ENCODE data around the gene ZNF778. TPM values are rescaled to one million over a fixed set of nuclear protein-coding genes. Genes with fewer than 3 reads are reported as not detected.

Gene ZNF778
- total RNA-seq, 1 experiment from 2014 or later = 31.2 TPM

DNA sequence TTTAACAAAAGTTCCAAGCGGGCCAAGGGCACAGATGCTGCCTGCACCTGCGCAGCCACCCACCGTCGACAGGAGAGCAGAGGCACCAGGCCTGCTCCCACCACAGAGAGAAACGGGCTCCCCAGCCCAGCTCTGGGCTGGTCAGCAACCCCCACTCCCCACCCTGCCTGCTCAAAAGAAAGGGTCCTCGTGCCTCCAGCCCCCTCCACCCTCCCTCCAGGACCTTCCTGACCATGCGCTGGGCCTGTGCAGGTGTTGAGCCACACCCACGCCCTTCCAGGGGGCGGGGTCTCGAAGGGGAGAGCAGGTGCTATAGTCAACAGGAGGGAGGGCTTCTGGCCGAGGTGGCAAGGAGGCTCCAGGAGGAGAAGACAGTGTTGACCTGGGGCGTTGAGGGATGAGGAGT is 25.3 kb downstream of the ZNF778 start:
- peaks cover 2% of the 10 kb centered on the region; the same call in 1 of the 2 replicates for H3K4me1 Mint-ChIP-seq
- ATAC-seq = no peak
- peaks cover 5% of the 10 kb centered on the region for H3K36me3 Mint-ChIP-seq
- ChIA-PET POLR2A (no interaction called here), CTCF (interaction anchor here (1.0 kb wide), 1 partner anchor 51 kb away, joined by 3 read pairs; no protein-coding TSS in a partner anchor)
- H3K4me3 Mint-ChIP-seq = peak overlapping the region; percentile 27; the same call in 1 of the 2 replicates
- peak; percentile 50 for DNase-seq (ENCODE audit: low spot score)
- peaks cover 14% of the 10 kb centered on the region for H3K27me3 Mint-ChIP-seq (ENCODE audit: low read depth)
- TF ChIP-seq, protein P1, sequence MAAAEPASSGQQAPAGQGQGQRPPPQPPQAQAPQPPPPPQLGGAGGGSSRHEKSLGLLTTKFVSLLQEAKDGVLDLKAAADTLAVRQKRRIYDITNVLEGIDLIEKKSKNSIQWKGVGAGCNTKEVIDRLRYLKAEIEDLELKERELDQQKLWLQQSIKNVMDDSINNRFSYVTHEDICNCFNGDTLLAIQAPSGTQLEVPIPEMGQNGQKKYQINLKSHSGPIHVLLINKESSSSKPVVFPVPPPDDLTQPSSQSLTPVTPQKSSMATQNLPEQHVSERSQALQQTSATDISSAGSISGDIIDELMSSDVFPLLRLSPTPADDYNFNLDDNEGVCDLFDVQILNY (CRISPR knock-in tag; IDR thresholded peaks at IDR 0.05) = no peak
- TF ChIP-seq ZNF232 (CRISPR knock-in tag; IDR thresholded peaks at IDR 0.05) = no peak
- no peak for TF ChIP-seq TP53 (CRISPR knock-in tag; IDR thresholded peaks at IDR 0.05)
- TF ChIP-seq, protein P2, sequence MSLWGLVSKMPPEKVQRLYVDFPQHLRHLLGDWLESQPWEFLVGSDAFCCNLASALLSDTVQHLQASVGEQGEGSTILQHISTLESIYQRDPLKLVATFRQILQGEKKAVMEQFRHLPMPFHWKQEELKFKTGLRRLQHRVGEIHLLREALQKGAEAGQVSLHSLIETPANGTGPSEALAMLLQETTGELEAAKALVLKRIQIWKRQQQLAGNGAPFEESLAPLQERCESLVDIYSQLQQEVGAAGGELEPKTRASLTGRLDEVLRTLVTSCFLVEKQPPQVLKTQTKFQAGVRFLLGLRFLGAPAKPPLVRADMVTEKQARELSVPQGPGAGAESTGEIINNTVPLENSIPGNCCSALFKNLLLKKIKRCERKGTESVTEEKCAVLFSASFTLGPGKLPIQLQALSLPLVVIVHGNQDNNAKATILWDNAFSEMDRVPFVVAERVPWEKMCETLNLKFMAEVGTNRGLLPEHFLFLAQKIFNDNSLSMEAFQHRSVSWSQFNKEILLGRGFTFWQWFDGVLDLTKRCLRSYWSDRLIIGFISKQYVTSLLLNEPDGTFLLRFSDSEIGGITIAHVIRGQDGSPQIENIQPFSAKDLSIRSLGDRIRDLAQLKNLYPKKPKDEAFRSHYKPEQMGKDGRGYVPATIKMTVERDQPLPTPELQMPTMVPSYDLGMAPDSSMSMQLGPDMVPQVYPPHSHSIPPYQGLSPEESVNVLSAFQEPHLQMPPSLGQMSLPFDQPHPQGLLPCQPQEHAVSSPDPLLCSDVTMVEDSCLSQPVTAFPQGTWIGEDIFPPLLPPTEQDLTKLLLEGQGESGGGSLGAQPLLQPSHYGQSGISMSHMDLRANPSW (CRISPR knock-in tag; conservative IDR thresholded peaks at IDR 0.05; ENCODE audit: low read depth) = no peak
- TF ChIP-seq FOXJ3 (CRISPR knock-in tag; IDR thresholded peaks at IDR 0.05; ENCODE audit: borderline replicate concordance) = no peak
- TF ChIP-seq, protein P3, sequence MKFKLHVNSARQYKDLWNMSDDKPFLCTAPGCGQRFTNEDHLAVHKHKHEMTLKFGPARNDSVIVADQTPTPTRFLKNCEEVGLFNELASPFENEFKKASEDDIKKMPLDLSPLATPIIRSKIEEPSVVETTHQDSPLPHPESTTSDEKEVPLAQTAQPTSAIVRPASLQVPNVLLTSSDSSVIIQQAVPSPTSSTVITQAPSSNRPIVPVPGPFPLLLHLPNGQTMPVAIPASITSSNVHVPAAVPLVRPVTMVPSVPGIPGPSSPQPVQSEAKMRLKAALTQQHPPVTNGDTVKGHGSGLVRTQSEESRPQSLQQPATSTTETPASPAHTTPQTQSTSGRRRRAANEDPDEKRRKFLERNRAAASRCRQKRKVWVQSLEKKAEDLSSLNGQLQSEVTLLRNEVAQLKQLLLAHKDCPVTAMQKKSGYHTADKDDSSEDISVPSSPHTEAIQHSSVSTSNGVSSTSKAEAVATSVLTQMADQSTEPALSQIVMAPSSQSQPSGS (CRISPR knock-in tag; IDR thresholded peaks at IDR 0.05; ENCODE audit: borderline replicate concordance, low read depth) = no peak
- no peak for TF ChIP-seq NR3C1 (CRISPR knock-in tag; conservative IDR thresholded peaks at IDR 0.05; ENCODE audit: low read depth)
- no peak for TF ChIP-seq KAT7 (CRISPR knock-in tag; IDR thresholded peaks at IDR 0.05; ENCODE audit: borderline replicate concordance)
- no peak for TF ChIP-seq ZNF263 (CRISPR knock-in tag; IDR thresholded peaks at IDR 0.05; ENCODE audit: low read depth)
- TF ChIP-seq ZNF671 (CRISPR knock-in tag; IDR thresholded peaks at IDR 0.05) = no peak
- TF ChIP-seq EMX1 (CRISPR knock-in tag; IDR thresholded peaks at IDR 0.05) = no peak
- no peak for TF ChIP-seq PRRX2 (CRISPR knock-in tag; IDR thresholded peaks at IDR 0.05)
- TF ChIP-seq ZNF138 (CRISPR knock-in tag; conservative IDR thresholded peaks at IDR 0.05) = no peak
- no peak for TF ChIP-seq NR1H2 (CRISPR knock-in tag; IDR thresholded peaks at IDR 0.05)
- no peak for TF ChIP-seq ELF4 (CRISPR knock-in tag; IDR thresholded peaks at IDR 0.05; ENCODE audit: low read depth)
- no peak for TF ChIP-seq CREM (CRISPR knock-in tag; IDR thresholded peaks at IDR 0.05)
- TF ChIP-seq, protein P4, sequence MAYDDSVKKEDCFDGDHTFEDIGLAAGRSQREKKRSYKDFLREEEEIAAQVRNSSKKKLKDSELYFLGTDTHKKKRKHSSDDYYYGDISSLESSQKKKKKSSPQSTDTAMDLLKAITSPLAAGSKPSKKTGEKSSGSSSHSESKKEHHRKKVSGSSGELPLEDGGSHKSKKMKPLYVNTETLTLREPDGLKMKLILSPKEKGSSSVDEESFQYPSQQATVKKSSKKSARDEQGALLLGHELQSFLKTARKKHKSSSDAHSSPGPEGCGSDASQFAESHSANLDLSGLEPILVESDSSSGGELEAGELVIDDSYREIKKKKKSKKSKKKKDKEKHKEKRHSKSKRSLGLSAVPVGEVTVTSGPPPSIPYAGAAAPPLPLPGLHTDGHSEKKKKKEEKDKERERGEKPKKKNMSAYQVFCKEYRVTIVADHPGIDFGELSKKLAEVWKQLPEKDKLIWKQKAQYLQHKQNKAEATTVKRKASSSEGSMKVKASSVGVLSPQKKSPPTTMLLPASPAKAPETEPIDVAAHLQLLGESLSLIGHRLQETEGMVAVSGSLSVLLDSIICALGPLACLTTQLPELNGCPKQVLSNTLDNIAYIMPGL (CRISPR knock-in tag; IDR thresholded peaks at IDR 0.05) = no peak
- peaks cover 8% of the 10 kb centered on the region for H3K9me3 Mint-ChIP-seq
- H3K27ac Mint-ChIP-seq = no peak overlapping the region

DNA sequence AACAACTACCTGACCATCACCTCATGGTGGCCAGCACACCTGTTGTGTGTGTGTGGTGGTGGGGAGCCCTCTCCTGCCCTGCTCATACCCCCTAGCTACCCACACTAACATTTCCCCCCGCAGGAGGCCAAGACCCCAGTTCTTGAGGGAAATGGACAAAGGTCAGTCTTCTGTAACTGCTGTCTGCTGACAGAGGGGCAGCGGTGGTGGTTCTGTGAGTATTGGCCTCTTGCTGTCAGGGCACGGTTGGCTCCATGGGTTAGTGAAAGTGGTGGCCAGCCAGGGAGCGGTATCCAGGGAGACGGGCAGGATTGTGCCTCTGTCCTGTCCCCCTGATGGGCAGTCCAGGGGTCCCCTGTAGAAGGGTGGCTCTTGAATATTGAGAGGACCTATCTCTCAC is 26.2 kb downstream of the ZNF778 start:
- no peak overlapping the region for H3K27ac Mint-ChIP-seq
- H3K4me1 Mint-ChIP-seq = peaks cover 2% of the 10 kb centered on the region; the same call in 1 of the 2 replicates
- H3K9me3 Mint-ChIP-seq = peaks cover 8% of the 10 kb centered on the region
- ATAC-seq (no peak), DNase-seq (ENCODE audit: low spot score) (no peak)
- ChIA-PET CTCF (interaction anchor here (1.0 kb wide), 1 partner anchor 50 kb away, joined by 3 read pairs; no protein-coding TSS in a partner anchor), POLR2A (no interaction called here)
- peaks cover 23% of the 10 kb centered on the region for H3K27me3 Mint-ChIP-seq (ENCODE audit: low read depth)
- peaks cover 5% of the 10 kb centered on the region for H3K36me3 Mint-ChIP-seq
- H3K4me3 Mint-ChIP-seq = no peak overlapping the region
- TF ChIP-seq, protein P5, sequence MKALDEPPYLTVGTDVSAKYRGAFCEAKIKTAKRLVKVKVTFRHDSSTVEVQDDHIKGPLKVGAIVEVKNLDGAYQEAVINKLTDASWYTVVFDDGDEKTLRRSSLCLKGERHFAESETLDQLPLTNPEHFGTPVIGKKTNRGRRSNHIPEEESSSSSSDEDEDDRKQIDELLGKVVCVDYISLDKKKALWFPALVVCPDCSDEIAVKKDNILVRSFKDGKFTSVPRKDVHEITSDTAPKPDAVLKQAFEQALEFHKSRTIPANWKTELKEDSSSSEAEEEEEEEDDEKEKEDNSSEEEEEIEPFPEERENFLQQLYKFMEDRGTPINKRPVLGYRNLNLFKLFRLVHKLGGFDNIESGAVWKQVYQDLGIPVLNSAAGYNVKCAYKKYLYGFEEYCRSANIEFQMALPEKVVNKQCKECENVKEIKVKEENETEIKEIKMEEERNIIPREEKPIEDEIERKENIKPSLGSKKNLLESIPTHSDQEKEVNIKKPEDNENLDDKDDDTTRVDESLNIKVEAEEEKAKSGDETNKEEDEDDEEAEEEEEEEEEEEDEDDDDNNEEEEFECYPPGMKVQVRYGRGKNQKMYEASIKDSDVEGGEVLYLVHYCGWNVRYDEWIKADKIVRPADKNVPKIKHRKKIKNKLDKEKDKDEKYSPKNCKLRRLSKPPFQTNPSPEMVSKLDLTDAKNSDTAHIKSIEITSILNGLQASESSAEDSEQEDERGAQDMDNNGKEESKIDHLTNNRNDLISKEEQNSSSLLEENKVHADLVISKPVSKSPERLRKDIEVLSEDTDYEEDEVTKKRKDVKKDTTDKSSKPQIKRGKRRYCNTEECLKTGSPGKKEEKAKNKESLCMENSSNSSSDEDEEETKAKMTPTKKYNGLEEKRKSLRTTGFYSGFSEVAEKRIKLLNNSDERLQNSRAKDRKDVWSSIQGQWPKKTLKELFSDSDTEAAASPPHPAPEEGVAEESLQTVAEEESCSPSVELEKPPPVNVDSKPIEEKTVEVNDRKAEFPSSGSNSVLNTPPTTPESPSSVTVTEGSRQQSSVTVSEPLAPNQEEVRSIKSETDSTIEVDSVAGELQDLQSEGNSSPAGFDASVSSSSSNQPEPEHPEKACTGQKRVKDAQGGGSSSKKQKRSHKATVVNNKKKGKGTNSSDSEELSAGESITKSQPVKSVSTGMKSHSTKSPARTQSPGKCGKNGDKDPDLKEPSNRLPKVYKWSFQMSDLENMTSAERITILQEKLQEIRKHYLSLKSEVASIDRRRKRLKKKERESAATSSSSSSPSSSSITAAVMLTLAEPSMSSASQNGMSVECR (CRISPR knock-in tag; IDR thresholded peaks at IDR 0.05; ENCODE audit: borderline replicate concordance) = no peak
- TF ChIP-seq NFATC4 (CRISPR knock-in tag; IDR thresholded peaks at IDR 0.05) = no peak
- TF ChIP-seq, protein P6, sequence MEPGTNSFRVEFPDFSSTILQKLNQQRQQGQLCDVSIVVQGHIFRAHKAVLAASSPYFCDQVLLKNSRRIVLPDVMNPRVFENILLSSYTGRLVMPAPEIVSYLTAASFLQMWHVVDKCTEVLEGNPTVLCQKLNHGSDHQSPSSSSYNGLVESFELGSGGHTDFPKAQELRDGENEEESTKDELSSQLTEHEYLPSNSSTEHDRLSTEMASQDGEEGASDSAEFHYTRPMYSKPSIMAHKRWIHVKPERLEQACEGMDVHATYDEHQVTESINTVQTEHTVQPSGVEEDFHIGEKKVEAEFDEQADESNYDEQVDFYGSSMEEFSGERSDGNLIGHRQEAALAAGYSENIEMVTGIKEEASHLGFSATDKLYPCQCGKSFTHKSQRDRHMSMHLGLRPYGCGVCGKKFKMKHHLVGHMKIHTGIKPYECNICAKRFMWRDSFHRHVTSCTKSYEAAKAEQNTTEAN (CRISPR knock-in tag; IDR thresholded peaks at IDR 0.05) = no peak
- TF ChIP-seq KAT7 (CRISPR knock-in tag; IDR thresholded peaks at IDR 0.05; ENCODE audit: borderline replicate concordance) = no peak
- TF ChIP-seq, protein P7, sequence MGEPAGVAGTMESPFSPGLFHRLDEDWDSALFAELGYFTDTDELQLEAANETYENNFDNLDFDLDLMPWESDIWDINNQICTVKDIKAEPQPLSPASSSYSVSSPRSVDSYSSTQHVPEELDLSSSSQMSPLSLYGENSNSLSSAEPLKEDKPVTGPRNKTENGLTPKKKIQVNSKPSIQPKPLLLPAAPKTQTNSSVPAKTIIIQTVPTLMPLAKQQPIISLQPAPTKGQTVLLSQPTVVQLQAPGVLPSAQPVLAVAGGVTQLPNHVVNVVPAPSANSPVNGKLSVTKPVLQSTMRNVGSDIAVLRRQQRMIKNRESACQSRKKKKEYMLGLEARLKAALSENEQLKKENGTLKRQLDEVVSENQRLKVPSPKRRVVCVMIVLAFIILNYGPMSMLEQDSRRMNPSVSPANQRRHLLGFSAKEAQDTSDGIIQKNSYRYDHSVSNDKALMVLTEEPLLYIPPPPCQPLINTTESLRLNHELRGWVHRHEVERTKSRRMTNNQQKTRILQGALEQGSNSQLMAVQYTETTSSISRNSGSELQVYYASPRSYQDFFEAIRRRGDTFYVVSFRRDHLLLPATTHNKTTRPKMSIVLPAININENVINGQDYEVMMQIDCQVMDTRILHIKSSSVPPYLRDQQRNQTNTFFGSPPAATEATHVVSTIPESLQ (CRISPR knock-in tag; IDR thresholded peaks at IDR 0.05) = no peak
- TF ChIP-seq CREB1 (CRISPR knock-in tag; IDR thresholded peaks at IDR 0.05) = no peak
